MM.1S (cell line): Measurements from ENCODE around the gene MOBP.

Source experiments
- DNase-seq: peaks from one replicate; pipeline ENCODE4 v3.0.0-alpha.2; 2015
- H2AFZ ChIP-seq: fragments of 300-600 bp; sonication (generic); 2 replicates; pipeline ENCODE4 v1.6.0; 2016; ENCODE audit warnings: antibody characterized with exemption, low read length
- H3F3A ChIP-seq: fragments of 300-600 bp; sonication (generic); 2 replicates; pipeline ENCODE4 v1.6.1; 2016; ENCODE audit warnings: mild to moderate bottlenecking, antibody characterized with exemption, low read length, moderate library complexity, mixed read lengths; ENCODE audit not compliant: insufficient read depth
- H3K27ac ChIP-seq: fragments of 300-600 bp; sonication (generic); 2 replicates; pipeline ENCODE4 v1.5.1; 2016; ENCODE audit warnings: mild to moderate bottlenecking, low read length
- H3K27me3 ChIP-seq: fragments of 300-600 bp; sonication (generic); replicated peaks from 2 replicates; pipeline ENCODE4 v1.6.0; 2016; ENCODE audit warnings: low read length; ENCODE audit not compliant: insufficient read depth
- H3K36me3 ChIP-seq: fragments of 300-600 bp; sonication (generic); replicated peaks from 2 replicates; pipeline ENCODE4 v1.6.1; 2016; ENCODE audit warnings: mild to moderate bottlenecking, low read length, mixed read lengths; ENCODE audit not compliant: insufficient read depth
- H3K4me1 ChIP-seq: fragments of 300-600 bp; sonication (generic); 2 replicates; pipeline ENCODE4 v1.6.1; 2016; ENCODE audit warnings: low read length, mixed read lengths
- H3K4me2 ChIP-seq: fragments of 300-600 bp; sonication (generic); 2 replicates; pipeline ENCODE4 v1.6.0; 2016; ENCODE audit warnings: low read depth, low read length
- H3K4me3 ChIP-seq: fragments of 300-600 bp; sonication (generic); 2 replicates; pipeline ENCODE4 v1.5.1; 2016; ENCODE audit warnings: low read length, mixed read lengths
- H3K79me2 ChIP-seq: fragments of 300-600 bp; sonication (generic); 2 replicates; pipeline ENCODE4 v1.6.1; 2016; ENCODE audit warnings: mixed run types, low read length, mixed read lengths
- H3K9ac ChIP-seq: fragments of 300-600 bp; sonication (generic); 2 replicates; pipeline ENCODE4 v1.6.1; 2016; ENCODE audit warnings: low read length, mixed read lengths
- H3K9me2 ChIP-seq: fragments of 300-600 bp; sonication (generic); replicated peaks from 2 replicates; pipeline ENCODE4 v1.6.1; 2016; ENCODE audit warnings: mild to moderate bottlenecking, low read length, mixed read lengths; ENCODE audit not compliant: insufficient read depth
- H3K9me3 ChIP-seq: fragments of 300-600 bp; sonication (generic); replicated peaks from 2 replicates; pipeline ENCODE4 v1.6.1; 2016; ENCODE audit warnings: mild to moderate bottlenecking, low read length, mixed read lengths; ENCODE audit not compliant: insufficient read depth
- H4K20me1 ChIP-seq: fragments of 300-600 bp; sonication (generic); 2 replicates; pipeline ENCODE4 v1.6.1; 2016; ENCODE audit warnings: mild to moderate bottlenecking, low read length, moderate library complexity, mixed read lengths; ENCODE audit not compliant: insufficient read depth
- EZH2 ChIP-seq: fragments of 300-600 bp; sonication (generic); optimal IDR thresholded peaks from 2 replicates; pipeline ENCODE3; 2017; ENCODE audit warnings: low read depth, mild to moderate bottlenecking, antibody characterized with exemption, low read length, mixed read lengths
- EZH2phosphoT487 ChIP-seq: fragments of 300-600 bp; sonication (generic); IDR thresholded peaks from 2 replicates; pipeline ENCODE4 v1.6.1; 2018; ENCODE audit warnings: antibody characterized with exemption, low read length
- TF ChIP-seq, protein P1 (sequence below): fragments of 300-600 bp; sonication (generic); IDR thresholded peaks from 2 replicates; pipeline ENCODE4 v1.5.1; 2016; ENCODE audit warnings: antibody characterized with exemption, low read length, mixed read lengths

The MOBP gene

DNA sequence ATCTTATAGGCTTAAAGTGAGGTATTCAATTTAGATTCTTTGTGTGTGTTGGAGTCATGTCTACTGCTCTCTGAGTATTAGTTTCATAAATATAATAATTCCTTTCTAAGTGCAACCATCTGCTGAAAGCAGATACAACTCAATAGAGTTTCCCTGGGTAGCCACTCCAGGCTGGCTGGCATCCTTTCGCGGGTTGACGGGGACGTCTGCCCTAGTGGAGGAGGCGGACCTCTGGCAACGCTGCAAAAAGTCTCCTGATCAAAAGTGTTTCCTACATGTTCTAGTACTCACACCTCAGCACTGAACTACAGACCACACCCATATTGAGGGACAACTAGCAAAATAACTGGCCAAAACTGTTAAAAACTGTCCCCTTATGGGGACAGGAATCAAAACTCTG is 2.5 kb downstream of the MOBP start:
- no peaks in the 10 kb centered on the region for H3K27me3 ChIP-seq
- no peak overlapping the region for H3K9ac ChIP-seq
- H3K79me2 ChIP-seq = no peaks in the 10 kb centered on the region
- H3K4me2 ChIP-seq = no peak overlapping the region
- no peaks in the 10 kb centered on the region for H3K36me3 ChIP-seq
- no peaks in the 10 kb centered on the region for H3K9me2 ChIP-seq
- H3K27ac ChIP-seq = no peak overlapping the region
- no peak overlapping the region for H3K4me3 ChIP-seq
- no peak for DNase-seq
- no peaks in the 10 kb centered on the region for H4K20me1 ChIP-seq
- no peak overlapping the region for H2AFZ ChIP-seq
- no peaks in the 10 kb centered on the region for H3K9me3 ChIP-seq
- TF ChIP-seq, protein P1, sequence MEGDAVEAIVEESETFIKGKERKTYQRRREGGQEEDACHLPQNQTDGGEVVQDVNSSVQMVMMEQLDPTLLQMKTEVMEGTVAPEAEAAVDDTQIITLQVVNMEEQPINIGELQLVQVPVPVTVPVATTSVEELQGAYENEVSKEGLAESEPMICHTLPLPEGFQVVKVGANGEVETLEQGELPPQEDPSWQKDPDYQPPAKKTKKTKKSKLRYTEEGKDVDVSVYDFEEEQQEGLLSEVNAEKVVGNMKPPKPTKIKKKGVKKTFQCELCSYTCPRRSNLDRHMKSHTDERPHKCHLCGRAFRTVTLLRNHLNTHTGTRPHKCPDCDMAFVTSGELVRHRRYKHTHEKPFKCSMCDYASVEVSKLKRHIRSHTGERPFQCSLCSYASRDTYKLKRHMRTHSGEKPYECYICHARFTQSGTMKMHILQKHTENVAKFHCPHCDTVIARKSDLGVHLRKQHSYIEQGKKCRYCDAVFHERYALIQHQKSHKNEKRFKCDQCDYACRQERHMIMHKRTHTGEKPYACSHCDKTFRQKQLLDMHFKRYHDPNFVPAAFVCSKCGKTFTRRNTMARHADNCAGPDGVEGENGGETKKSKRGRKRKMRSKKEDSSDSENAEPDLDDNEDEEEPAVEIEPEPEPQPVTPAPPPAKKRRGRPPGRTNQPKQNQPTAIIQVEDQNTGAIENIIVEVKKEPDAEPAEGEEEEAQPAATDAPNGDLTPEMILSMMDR = no peak
- TF ChIP-seq EZH2phosphoT487 = no peak
- H3F3A ChIP-seq = no peaks in the 10 kb centered on the region
- no peaks in the 10 kb centered on the region for H3K4me1 ChIP-seq

DNA sequence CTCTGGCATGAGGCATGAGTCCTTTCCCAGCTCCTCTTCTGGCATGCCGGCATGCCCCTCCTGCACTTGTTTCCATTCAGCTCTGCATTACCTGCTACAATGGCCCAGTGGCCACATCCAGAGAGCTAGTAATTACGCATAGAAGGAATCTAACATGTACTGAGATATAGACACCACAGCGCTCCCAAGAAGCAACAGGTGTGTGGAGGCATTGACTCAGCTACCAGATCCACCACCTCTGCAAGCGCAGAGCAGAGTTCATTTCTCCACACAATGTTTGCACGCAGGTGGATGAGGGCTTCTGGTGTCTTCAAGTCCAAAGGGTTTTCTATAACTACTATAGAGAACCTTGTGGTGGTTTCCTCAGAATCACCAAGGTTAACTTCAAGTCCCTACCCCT is 4.2 kb downstream of the MOBP start:
- no peak overlapping the region for H3K4me2 ChIP-seq

DNA sequence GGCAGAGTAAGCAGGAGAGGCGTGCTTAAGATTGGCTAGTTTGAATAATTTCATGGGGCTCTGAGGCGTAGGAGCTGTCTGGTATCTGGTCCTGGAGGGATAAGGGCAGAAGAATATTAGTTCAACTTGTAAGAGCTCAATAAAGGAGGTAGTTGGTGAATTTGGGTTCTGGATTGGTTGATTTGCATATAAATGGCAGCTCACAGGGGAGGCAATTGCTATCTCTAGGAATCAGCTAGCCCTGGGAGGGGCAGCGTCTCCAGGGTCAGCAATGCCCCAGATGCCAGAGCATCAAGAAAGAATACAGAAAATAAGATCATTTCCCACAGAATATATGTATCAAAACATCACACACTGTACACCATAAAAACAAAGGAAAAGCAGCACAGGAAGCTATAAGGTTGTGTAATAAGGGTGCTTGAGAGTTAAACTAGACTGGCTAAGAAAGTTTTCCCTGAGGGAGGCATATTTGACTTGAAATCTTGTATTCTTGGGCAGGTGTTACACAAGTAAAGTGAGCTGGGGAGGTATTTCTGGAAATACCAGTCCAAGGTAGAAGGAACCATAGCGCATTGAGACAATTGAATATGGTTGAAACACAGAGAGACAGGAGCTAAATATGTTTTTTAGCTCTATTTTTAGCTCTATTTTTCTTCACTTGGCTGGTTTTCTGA is 6.1 kb downstream of the MOBP start:
- Histone ChIP-seq H3K4me3 (no peak overlapping the region), H3K4me1 (no peaks in the 10 kb centered on the region), H3K9ac (no peak overlapping the region), H3K79me2 (no peaks in the 10 kb centered on the region), H3K9me3 (no peaks in the 10 kb centered on the region), H3K27ac (no peak overlapping the region), H3K36me3 (no peaks in the 10 kb centered on the region), H3K4me2 (no peak overlapping the region), H3K9me2 (no peaks in the 10 kb centered on the region), H2AFZ (no peak overlapping the region), H3K27me3 (no peaks in the 10 kb centered on the region), H4K20me1 (no peaks in the 10 kb centered on the region), H3F3A (no peaks in the 10 kb centered on the region)
- TF ChIP-seq, protein P1 = no peak
- DNase-seq = no peak

More for the DNA sequence above, 4.2 kb downstream of the MOBP start:
- Histone ChIP-seq H3K27ac (no peak overlapping the region), H4K20me1 (no peaks in the 10 kb centered on the region), H3K9me3 (no peaks in the 10 kb centered on the region), H3K36me3 (no peaks in the 10 kb centered on the region), H3K4me3 (no peak overlapping the region), H3K27me3 (no peaks in the 10 kb centered on the region), H3K4me1 (no peaks in the 10 kb centered on the region), H3K9ac (no peak overlapping the region), H3F3A (no peaks in the 10 kb centered on the region), H3K9me2 (no peaks in the 10 kb centered on the region), H2AFZ (no peak overlapping the region), H3K79me2 (no peaks in the 10 kb centered on the region)
- no peak for DNase-seq
- TF ChIP-seq, protein P1 = no peak
- no peak for TF ChIP-seq EZH2phosphoT487
- no peak for TF ChIP-seq EZH2
